HG03066 (cell line): Measurements from ENCODE around the gene CD19.
"Not testable (repeated sequence)": the region's sequence is repeated elsewhere in the genome, so short reads cannot be mapped to it uniquely, and the experiment has no call there.

Experiments used
- ATAC-seq: cut with Tn5 transposase; IDR thresholded peaks from one replicate; pipeline ENCODE4 v1.9.1; 2021; ENCODE audit warnings: low read depth; ENCODE audit not compliant: unreplicated experiment

CD19 gene

DNA sequence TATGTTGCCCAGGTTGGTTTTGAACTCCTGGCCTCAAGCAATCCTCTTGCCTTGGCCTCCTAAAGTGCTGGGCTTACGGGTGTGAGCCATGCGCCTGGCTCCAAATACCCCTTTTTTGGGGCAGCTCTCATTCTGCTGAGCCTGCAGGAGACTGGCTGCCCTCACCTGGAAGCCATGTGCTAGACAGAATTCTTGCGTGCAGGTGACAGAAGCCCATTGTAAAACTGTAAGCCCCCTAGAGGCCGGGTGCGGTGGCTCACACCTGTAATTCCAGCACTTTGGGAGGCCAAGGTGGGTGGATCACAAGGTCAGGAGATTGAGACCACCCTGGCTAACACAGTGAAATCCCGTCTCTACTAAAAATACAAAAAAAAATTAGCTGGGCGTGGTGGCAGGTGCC lies 48.6 kb downstream of the CD19 start:
- ATAC-seq, result not testable (repeated sequence)

DNA sequence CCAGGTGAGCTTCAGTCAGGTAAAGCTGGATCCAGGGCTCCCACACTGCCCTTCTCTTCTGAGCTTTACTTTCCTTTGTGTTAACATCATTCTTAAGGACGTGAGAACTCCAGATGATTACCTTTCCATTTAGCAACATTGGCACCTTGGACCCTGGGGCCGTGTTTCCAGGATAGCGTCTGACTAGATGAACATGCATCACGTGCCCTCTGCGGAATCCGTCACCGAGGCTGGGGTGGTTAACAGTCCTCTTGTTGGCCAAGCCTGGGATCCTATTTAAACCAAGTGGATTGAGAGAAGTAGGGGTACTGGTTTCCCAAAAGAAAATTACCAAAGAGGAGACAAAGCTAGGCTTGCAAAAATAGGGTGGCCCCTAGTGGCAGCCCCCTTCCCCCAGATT lies 49.2 kb downstream of the CD19 start:
- ATAC-seq, result no peak

- ATAC-seq, result no peak
Measured at GRCh38 chr16:28981517-28981916, 49.7 kb downstream of the CD19 start.

GRCh38 chr16:28982418-28982817 lies 50.6 kb downstream of the CD19 start:
- no peak for ATAC-seq

GRCh38 chr16:28982949-28983348 lies 51.2 kb downstream of the CD19 start:
- no peak for ATAC-seq

DNA sequence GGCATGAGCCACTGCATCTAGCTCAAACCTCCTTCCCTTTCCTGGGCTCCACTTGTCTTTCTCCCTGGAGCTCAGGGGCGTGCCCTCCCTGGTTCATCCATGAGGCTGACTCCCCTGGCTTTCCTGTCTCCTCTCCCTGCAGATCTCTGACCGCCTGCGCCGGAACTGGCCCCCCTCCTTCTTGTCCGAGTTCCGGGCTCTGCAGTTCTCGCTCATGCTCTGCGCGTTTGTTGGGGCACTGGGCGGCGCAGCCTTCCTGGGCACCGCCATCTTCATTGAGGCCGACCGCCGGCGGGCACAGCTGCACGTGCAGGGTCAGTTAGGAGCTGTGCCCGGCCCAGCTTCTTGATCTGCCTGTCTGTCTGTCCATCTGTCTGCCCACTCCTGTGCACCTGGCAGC lies 51.9 kb downstream of the CD19 start:
- no peak for ATAC-seq

DNA sequence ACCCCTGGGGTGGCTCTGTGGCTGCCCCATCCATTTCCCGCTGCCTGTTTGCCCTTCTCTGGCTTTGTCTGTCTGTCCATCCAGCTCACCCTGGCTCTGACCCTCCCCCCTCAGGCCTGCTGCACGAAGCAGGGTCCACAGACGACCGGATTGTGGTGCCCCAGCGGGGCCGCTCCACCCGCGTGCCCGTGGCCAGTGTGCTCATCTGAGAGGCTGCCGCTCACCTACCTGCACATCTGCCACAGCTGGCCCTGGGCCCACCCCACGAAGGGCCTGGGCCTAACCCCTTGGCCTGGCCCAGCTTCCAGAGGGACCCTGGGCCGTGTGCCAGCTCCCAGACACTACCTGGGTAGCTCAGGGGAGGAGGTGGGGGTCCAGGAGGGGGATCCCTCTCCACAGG lies 52.3 kb downstream of the CD19 start:
- no peak for ATAC-seq

DNA sequence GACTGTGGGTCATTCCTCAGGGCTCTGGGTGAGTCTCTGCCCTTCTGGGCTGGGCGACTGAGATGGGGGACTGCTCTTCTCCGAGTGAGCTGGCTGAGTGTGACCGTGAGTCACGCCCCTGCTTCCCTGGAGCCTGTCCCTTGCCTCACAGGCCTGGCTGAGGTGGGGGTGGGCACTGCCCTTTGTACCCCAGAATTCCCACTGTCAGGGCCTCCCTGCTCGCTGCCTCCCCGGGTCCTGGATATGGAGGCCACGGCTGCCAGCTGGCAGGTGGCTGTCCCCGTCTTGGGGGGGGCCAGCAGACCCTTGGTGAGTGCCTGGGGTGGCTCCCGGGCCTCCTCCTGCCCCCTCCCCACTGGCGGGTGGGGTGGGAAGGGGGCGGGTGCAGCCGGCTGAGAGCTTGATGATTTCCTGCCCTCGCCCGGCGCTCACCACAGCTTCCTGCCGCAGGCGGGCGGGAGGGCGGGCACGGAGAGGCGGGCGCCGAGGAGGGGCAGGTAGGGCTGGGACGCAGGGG lies 52.9 kb downstream of the CD19 start, which contains the start of gene LAT:
TSS of gene LAT (plus strand) at position 434 of the 517 bp plus-strand sequence. CDS start 366 bp downstream, outside the sequence.
- ATAC-seq, result no peak

DNA sequence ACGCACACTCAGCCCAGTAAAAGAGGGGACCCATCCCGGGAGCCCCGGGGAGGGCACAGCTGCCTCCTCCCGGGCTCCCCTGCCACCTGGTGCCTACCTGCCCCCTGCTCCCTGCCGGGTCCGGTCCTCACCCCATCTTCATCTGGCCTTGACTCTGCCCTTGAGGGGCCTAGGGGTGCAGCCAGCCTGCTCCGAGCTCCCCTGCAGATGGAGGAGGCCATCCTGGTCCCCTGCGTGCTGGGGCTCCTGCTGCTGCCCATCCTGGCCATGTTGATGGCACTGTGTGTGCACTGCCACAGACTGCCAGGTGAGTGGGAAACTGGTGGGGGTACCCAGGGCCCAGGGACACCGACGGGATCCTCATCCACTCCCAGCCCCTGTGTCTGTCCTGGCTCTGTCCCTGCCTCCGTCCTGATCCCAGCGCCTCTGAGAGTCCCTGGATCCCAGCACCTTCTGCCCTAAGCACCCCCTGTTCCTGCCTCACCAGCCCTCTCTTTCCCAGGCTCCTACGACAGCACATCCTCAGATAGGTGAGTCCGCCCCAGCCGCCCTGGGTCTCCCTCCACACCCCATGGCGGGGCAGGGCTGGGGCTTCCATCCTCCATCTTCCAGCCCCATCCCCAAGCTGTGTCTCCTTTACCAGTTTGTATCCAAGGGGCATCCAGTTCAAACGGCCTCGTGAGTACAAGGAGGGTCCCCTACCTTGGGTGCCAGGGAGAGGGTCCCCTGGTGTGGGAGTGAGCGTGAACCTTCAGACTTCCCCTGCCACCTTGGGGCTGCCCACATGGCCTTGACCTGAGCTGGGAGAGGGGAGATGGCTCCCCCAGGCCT lies 53.7 kb downstream of the CD19 start:
- no peak for ATAC-seq

GRCh38 chr16:28986046-28986445 lies 54.3 kb downstream of the CD19 start:
- ATAC-seq, result no peak

- ATAC-seq, result no peak
Measured at GRCh38 chr16:28986492-28986891, 54.7 kb downstream of the CD19 start.

DNA sequence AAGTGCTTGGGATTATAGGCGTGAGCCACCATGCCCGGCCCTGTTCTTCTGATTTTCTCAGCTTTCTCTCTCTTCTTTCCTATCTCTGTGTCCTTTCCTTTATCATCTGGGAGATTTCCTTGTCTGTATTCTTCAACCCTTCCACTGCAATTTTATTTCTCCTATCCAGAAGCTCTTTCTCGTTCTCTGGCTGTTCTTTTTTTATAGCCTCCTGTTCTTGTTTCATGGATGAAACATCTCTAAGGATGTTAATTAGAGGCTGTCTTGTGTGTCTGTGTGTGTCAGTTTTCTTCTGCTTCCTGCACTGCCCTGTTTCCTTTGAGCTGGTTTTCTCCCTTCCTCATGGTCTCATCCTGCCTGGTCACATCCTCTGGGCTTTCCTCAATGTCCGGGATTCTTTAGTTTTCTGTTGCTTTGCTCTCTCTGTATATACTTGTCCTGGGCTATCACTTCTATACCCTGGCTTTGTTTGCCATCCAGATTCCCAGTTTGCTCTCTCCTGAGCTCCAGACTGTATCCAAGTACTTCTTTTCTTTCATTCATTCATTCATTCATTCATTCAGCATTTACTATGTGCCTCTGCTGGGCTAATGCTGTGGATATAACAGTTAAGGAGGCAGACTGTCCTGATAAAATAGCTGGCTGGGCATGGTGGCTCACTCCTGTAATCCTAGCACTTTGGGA lies 55.5 kb downstream of the CD19 start:
- ATAC-seq, result no peak
